ENCODE data around the gene RGS6. TPM values are rescaled to one million over a fixed set of nuclear protein-coding genes. Genes with fewer than 3 reads are reported as not detected.
"Not testable (repeated sequence)": the region's sequence is repeated elsewhere in the genome, so short reads cannot be mapped to it uniquely, and the experiment has no call there.

Gene RGS6
- total RNA-seq, 1 donor from 2014 or later, result 1.1 TPM

GRCh38 chr14:72451054-72451972 is 519.1 kb downstream of the RGS6 start:
- DNase-seq (ENCODE audit: low spot score), result no peak

- no peak for DNase-seq (ENCODE audit: low spot score)
Observed at GRCh38 chr14:72452774-72453173, 520.5 kb downstream of the RGS6 start.

GRCh38 chr14:72454388-72455160 is 522.3 kb downstream of the RGS6 start:
- DNase-seq (ENCODE audit: low spot score), result no peak

- DNase-seq (ENCODE audit: low spot score), result no peak
Observed at GRCh38 chr14:72457641-72458040, 525.4 kb downstream of the RGS6 start.

GRCh38 chr14:72462056-72462455 is 529.8 kb downstream of the RGS6 start:
- DNase-seq (ENCODE audit: low spot score), result no peak

GRCh38 chr14:72463291-72463866 is 531.1 kb downstream of the RGS6 start:
- no peak for DNase-seq (ENCODE audit: low spot score)

GRCh38 chr14:72464226-72464625 is 532.0 kb downstream of the RGS6 start:
- no peak for DNase-seq (ENCODE audit: low spot score)

- DNase-seq (ENCODE audit: low spot score), result no peak
Observed at GRCh38 chr14:72466325-72466724, 534.1 kb downstream of the RGS6 start.

GRCh38 chr14:72471346-72471745 is 539.1 kb downstream of the RGS6 start:
- no peak for DNase-seq (ENCODE audit: low spot score)

- DNase-seq (ENCODE audit: low spot score), result no peak
Observed at GRCh38 chr14:72472845-72473244, 540.6 kb downstream of the RGS6 start.

GRCh38 chr14:72476657-72477499 is 544.6 kb downstream of the RGS6 start:
- DNase-seq (ENCODE audit: low spot score), result no peak

GRCh38 chr14:72477578-72477977 is 545.3 kb downstream of the RGS6 start:
- not testable (repeated sequence) for DNase-seq (ENCODE audit: low spot score)

- DNase-seq (ENCODE audit: low spot score), result no peak
Observed at GRCh38 chr14:72478471-72478893, 546.3 kb downstream of the RGS6 start.

GRCh38 chr14:72479461-72479931 is 547.3 kb downstream of the RGS6 start:
- no peak for DNase-seq (ENCODE audit: low spot score)

GRCh38 chr14:72480464-72481243 is 548.4 kb downstream of the RGS6 start:
- no peak for DNase-seq (ENCODE audit: low spot score)

- DNase-seq (ENCODE audit: low spot score), result no peak
Observed at GRCh38 chr14:72483311-72483710, 551.1 kb downstream of the RGS6 start.

GRCh38 chr14:72485695-72486094 is 553.5 kb downstream of the RGS6 start:
- no peak for DNase-seq (ENCODE audit: low spot score)

GRCh38 chr14:72488514-72488913 is 556.3 kb downstream of the RGS6 start:
- no peak for DNase-seq (ENCODE audit: low spot score)

GRCh38 chr14:72492196-72492595 is 560.0 kb downstream of the RGS6 start:
- DNase-seq (ENCODE audit: low spot score), result no peak

- DNase-seq (ENCODE audit: low spot score), result peak; percentile 31
Observed at GRCh38 chr14:72495668-72496067, 563.4 kb downstream of the RGS6 start.

- no peak for DNase-seq (ENCODE audit: low spot score)
Observed at GRCh38 chr14:72498646-72499045, 566.4 kb downstream of the RGS6 start.

All from mucosa of gallbladder (tissue), 1 donor.